Activated naive CD8-positive, alpha-beta T cell treated with anti-CD3 and anti-CD28 coated beads for 36 hours (primary cell): Measurements from ENCODE around the gene AARS2. TPM values are rescaled to one million over a fixed set of nuclear protein-coding genes. Genes with fewer than 3 reads are reported as not detected.
A peak's percentile ranks its signal among the peaks of the same experiment; 100 is the strongest.

ENCODE experiments used
- DNase-seq: peaks from one replicate; pipeline ENCODE4 v3.0.0; 2021
- H3K27ac Mint-ChIP-seq: one replicate; pipeline ENCODE4 v1.8.0; 2022; ENCODE audit warnings: mild to moderate bottlenecking, moderate library complexity, mixed read lengths
- H3K27me3 Mint-ChIP-seq: one replicate; pipeline ENCODE4 v1.8.0; 2022; ENCODE audit warnings: mild to moderate bottlenecking, mixed read lengths
- H3K36me3 Mint-ChIP-seq: one replicate; pipeline ENCODE4 v1.8.0; 2021; ENCODE audit warnings: mild to moderate bottlenecking, mixed read lengths
- H3K4me1 Mint-ChIP-seq: one replicate; pipeline ENCODE4 v1.8.0; 2021; ENCODE audit warnings: mixed read lengths
- H3K4me3 Mint-ChIP-seq: one replicate; pipeline ENCODE4 v1.8.0; 2022; ENCODE audit warnings: mild to moderate bottlenecking, moderate library complexity, mixed read lengths
- H3K9me3 Mint-ChIP-seq: one replicate; pipeline ENCODE4 v1.8.0; 2022; ENCODE audit warnings: mixed read lengths
- total RNA-seq, 2 experiments: library from RNA; stranded (reverse); gene quantifications; one replicate each; pipeline ENCODE4 v1.2.3, GENCODE V29; 2021

Gene AARS2
- total RNA-seq, 2 experiments from 2014 or later: 20.5 to 22.0 TPM

DNA sequence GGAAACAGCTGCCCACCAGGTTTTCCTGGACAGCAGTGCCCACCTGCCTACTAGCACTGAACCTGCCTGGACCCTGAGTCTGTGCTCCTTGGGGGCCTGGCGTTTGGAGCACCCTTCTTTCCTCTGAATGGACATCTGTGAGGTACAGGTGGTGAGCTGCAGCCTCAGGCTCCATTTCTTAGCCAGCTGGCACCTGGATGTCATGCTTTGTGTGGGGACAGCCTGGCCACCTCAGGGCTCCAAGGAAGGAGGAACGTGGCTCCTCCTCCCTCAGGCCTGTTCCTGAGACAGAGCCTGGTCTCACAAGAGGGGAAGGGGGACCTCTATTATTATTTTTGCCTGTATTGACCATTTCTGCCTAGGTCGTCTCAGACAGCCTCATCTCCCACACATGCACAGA, 34.8 kb downstream of the AARS2 start:
- no peak for DNase-seq
- Mint-ChIP-seq H3K27ac (no peak overlapping the region), H3K36me3 (no peaks in the 10 kb centered on the region), H3K4me1 (no peaks in the 10 kb centered on the region), H3K4me3 (no peak overlapping the region), H3K27me3 (peaks cover 38% of the 10 kb centered on the region), H3K9me3 (no peaks in the 10 kb centered on the region)

- Mint-ChIP-seq H3K27me3 (peaks cover 44% of the 10 kb centered on the region), H3K27ac (no peak overlapping the region), H3K9me3 (no peaks in the 10 kb centered on the region), H3K4me3 (no peak overlapping the region), H3K36me3 (no peaks in the 10 kb centered on the region), H3K4me1 (no peaks in the 10 kb centered on the region)
- no peak for DNase-seq
Observed at GRCh38 chr6:44277763-44278162, 35.4 kb downstream of the AARS2 start.

- no peak for DNase-seq
- H3K27me3 Mint-ChIP-seq: peaks cover 52% of the 10 kb centered on the region
- H3K4me3 Mint-ChIP-seq: no peak overlapping the region
- H3K27ac Mint-ChIP-seq: no peak overlapping the region
- no peaks in the 10 kb centered on the region for H3K9me3 Mint-ChIP-seq
- no peaks in the 10 kb centered on the region for H3K36me3 Mint-ChIP-seq
- no peaks in the 10 kb centered on the region for H3K4me1 Mint-ChIP-seq
Observed at GRCh38 chr6:44276667-44277640, 36.2 kb downstream of the AARS2 start.

DNA sequence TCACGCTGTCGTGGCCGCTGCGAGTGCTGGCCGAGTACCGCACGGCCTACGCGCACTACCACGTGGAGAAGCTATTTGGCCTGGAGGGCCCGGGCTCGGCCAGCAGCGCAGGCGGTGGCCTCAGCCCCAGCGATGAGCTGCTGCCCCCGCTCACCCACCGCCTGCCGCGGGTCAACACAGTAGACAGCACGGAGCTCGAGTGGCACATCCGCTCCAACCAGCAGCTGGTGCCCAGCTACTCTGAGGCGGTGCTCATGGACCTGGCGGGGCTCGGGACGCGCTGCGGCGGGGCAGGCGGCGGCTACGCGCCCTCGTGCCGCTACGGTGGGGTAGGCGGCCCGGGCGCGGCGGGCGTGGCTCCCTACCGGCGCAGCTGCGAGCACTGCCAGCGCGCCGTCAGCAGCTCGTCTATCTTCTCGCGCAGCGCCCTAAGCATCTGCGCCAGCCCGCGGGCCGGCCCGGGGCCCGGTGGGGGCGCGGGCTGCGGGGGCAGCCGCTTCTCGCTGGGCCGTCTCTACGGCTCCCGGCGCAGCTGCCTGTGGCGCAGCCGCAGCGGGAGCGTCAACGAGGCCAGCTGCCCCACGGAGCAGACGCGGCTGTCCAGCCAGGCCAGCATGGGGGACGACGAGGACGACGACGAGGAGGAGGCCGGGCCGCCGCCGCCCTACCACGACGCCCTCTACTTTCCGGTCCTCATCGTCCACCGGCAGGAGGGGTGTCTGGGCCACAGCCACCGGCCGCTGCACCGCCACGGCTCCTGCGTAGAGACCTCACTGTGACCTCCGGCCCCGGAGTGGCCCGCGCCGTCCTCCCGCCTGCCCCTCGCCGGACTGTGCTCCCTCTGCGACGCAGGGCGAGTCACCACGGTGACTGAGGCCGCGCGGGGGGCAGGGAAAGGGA, 37.1 kb downstream of the AARS2 start:
- DNase-seq: peak; percentile 58
- H3K27ac Mint-ChIP-seq: no peak overlapping the region
- peaks cover 3% of the 10 kb centered on the region for H3K4me1 Mint-ChIP-seq
- no peaks in the 10 kb centered on the region for H3K9me3 Mint-ChIP-seq
- H3K36me3 Mint-ChIP-seq: no peaks in the 10 kb centered on the region
- H3K4me3 Mint-ChIP-seq: no peak overlapping the region
- peaks cover 61% of the 10 kb centered on the region for H3K27me3 Mint-ChIP-seq

DNA sequence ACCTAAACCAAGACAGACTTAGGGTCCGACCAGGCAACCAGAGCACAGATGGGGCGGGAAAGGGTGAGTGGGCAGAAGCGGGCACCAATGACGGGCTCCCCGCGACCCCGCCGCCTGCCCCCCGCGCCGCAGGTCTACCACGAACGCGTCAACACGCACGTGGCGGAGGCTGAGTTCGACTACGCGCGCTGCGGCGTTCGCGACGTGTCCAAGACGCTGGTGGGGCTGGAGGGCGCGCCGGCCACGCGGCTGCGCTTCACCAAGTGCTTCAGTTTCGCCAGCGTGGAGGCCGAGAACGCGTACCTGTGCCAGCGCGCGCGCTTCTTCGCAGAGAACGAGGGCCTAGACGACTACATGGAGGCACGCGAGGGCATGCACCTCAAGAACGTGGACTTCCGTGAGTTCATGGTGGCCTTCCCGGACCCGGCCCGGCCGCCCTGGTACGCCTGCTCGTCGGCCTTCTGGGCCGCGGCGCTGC, 37.8 kb downstream of the AARS2 start:
- no peak overlapping the region for H3K4me3 Mint-ChIP-seq
- peaks cover 63% of the 10 kb centered on the region for H3K27me3 Mint-ChIP-seq
- DNase-seq: no peak
- H3K27ac Mint-ChIP-seq: no peak overlapping the region
- no peaks in the 10 kb centered on the region for H3K36me3 Mint-ChIP-seq
- H3K9me3 Mint-ChIP-seq: no peaks in the 10 kb centered on the region
- H3K4me1 Mint-ChIP-seq: peaks cover 4% of the 10 kb centered on the region

DNA sequence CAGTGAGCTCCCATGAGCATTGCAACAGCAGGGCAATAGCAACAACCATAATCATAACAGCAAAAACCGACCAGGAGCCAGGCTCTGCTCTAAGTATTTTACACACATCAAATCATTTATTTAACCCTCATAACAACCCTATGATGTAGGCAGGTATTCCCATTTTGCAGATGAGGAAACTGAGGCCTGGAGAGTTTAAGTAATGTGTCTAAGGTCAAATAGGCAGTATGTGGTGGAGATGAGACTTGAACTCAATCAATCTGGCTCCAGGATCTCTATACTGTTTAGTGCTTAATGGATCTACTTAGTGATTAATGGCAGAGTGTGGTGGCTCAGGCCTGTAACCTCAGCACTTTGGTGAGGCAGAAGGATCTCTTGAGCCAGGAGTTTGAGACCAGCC, 39.5 kb downstream of the AARS2 start:
- no peak for DNase-seq
- Mint-ChIP-seq H3K27me3 (peaks cover 69% of the 10 kb centered on the region), H3K36me3 (no peaks in the 10 kb centered on the region), H3K4me3 (no peak overlapping the region), H3K27ac (no peak overlapping the region), H3K4me1 (peaks cover 14% of the 10 kb centered on the region), H3K9me3 (no peaks in the 10 kb centered on the region)

DNA sequence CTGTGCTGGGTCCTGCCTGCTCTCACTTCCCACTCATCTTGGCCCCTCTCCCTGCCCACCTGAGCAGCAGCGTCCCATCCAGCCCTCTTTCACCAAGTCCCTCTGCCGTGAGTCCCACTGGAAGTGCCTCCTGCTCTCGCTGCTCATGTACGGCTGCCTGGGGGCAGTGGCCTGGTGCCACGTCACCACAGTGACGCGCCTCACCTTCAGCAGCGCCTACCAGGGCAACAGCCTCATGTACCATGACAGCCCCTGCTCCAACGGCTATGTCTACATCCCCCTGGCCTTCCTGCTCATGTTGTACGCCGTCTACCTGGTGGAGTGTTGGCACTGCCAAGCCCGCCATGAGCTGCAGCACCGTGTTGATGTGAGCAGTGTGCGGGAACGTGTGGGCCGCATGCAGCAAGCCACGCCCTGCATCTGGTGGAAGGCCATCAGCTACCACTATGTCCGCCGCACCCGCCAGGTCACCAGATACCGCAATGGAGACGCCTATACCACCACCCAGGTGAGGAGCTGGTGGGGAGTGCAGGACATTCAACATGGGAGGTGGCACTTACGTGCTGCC, 40.1 kb downstream of the AARS2 start:
- H3K36me3 Mint-ChIP-seq: no peaks in the 10 kb centered on the region
- H3K4me3 Mint-ChIP-seq: no peak overlapping the region
- no peak for DNase-seq
- H3K27me3 Mint-ChIP-seq: peaks cover 72% of the 10 kb centered on the region
- H3K9me3 Mint-ChIP-seq: no peaks in the 10 kb centered on the region
- peaks cover 14% of the 10 kb centered on the region for H3K4me1 Mint-ChIP-seq
- no peak overlapping the region for H3K27ac Mint-ChIP-seq

DNA sequence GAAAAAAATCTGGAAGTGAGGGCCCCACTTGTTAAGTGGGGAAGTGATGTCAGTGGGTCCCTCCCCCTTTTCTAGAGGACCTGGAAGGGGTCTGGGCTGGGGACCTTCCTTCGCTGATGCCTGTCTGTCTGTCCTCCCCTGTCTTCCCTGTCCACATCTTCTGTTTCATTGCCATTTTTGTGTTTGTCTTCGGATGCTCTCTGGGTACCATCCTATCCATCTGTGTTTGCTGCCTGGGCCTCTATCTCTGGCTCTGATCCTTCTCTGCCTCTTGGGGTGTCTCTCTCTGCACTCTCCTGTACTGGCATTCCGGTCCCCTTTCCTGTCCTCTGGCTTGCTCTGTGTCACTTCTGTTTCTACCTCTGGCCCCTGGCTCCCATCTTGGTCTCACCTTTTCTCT, 40.6 kb downstream of the AARS2 start:
- Mint-ChIP-seq H3K9me3 (no peaks in the 10 kb centered on the region), H3K36me3 (no peaks in the 10 kb centered on the region), H3K4me3 (no peak overlapping the region), H3K4me1 (peaks cover 14% of the 10 kb centered on the region), H3K27ac (no peak overlapping the region), H3K27me3 (peaks cover 66% of the 10 kb centered on the region)
- DNase-seq: no peak

GRCh38 chr6:44271914-44272313, 41.2 kb downstream of the AARS2 start:
- peaks cover 16% of the 10 kb centered on the region for H3K4me1 Mint-ChIP-seq
- peaks cover 62% of the 10 kb centered on the region for H3K27me3 Mint-ChIP-seq
- no peak for DNase-seq
- no peak overlapping the region for H3K4me3 Mint-ChIP-seq
- no peaks in the 10 kb centered on the region for H3K9me3 Mint-ChIP-seq
- H3K27ac Mint-ChIP-seq: no peak overlapping the region
- no peaks in the 10 kb centered on the region for H3K36me3 Mint-ChIP-seq

GRCh38 chr6:44271406-44271723, 41.8 kb downstream of the AARS2 start:
- peak overlapping the region; percentile 68 for H3K4me3 Mint-ChIP-seq
- H3K27ac Mint-ChIP-seq: no peak overlapping the region
- H3K36me3 Mint-ChIP-seq: no peaks in the 10 kb centered on the region
- DNase-seq: no peak
- H3K27me3 Mint-ChIP-seq: peaks cover 59% of the 10 kb centered on the region
- H3K4me1 Mint-ChIP-seq: peaks cover 22% of the 10 kb centered on the region
- H3K9me3 Mint-ChIP-seq: no peaks in the 10 kb centered on the region

DNA sequence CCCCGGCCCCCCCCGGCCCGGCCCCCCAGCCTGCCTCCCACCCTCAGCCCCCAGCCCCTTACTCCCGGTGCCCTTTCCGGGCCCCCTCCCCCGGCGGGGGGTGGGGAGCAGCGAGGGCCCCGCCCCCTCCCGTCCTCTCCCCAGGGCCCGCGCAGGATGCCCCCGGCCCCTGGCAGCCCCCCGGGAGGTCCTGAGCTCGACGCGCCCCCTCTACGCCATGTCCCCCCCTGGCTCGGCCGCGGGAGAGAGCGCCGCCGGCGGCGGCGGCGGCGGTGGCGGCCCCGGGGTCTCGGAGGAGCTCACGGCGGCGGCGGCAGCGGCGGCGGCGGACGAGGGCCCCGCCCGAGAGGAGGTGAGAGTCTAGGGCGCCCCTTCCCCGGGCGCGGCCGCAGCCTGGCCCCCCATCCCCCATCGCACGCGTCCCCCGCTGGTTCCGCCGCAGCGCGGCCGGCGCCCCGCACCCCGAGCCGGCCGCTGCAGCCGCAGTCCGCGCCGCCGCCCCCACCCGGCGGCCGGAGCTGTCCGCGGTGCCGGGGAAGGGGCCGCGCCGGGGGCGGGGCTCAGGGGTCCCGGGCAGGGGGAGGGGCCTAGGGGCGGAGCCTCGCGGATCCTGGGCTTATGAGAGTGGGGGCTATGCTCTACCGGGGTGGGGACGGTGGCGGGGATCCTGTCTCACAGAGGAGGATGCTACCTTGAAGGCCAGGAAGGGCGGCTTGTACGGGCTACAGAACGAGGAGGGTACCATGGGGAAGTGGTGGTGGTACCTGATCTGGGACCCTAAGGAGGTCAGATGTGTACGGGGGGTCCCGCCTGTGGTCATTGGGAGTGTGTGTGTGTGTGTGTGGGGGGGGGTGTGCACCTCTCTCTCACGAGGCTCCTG, 42.4 kb downstream of the AARS2 start:
- no peak overlapping the region for H3K27ac Mint-ChIP-seq
- H3K9me3 Mint-ChIP-seq: no peaks in the 10 kb centered on the region
- peaks cover 59% of the 10 kb centered on the region for H3K27me3 Mint-ChIP-seq
- peaks cover 28% of the 10 kb centered on the region for H3K4me1 Mint-ChIP-seq
- no peaks in the 10 kb centered on the region for H3K36me3 Mint-ChIP-seq
- H3K4me3 Mint-ChIP-seq: peak overlapping the region; percentile 68
- DNase-seq: no peak

DNA sequence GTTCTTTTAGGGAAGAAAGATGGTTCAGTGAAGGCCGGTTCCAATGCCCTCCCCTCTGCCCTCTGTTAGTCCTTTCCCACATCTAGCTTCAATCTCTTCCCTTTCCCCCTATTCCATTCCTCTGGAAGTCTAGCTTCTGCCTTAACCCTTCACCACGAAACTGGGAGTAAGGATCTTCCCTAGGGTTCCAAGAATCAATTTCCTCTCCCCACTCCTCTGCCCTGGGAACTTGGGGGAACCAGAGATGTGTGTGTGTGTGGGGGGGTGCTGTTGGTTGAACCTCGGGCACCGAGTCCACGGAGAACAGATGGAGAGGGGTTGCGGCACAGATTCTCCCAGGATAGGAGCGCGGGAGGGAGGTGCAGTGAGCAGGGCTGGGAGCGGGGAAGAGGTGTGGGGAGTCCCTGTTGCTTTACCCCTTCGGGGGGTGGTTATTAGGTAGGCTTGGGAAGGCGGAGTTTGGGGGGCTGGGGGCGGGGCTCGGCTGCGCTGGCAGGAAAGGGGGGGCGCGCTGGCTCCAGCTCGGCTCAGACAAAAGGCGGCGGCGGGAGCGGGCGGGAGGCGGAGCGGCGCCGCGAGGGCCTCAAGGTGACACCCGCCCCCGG, 43.1 kb downstream of the AARS2 start, which contains the start of gene TMEM151B:
Gene TMEM151B (plus strand): TSS at position 530 of the 605 bp plus-strand sequence. CDS start 293 bp downstream, outside the sequence.
- peak; percentile 24 for DNase-seq
- Mint-ChIP-seq H3K36me3 (no peaks in the 10 kb centered on the region), H3K4me1 (peaks cover 29% of the 10 kb centered on the region), H3K27ac (no peak within 1 kb of the TSS), H3K4me3 (peak within 1 kb of the TSS; percentile 68), H3K27me3 (peaks cover 58% of the 10 kb centered on the region), H3K9me3 (no peaks in the 10 kb centered on the region)

DNA sequence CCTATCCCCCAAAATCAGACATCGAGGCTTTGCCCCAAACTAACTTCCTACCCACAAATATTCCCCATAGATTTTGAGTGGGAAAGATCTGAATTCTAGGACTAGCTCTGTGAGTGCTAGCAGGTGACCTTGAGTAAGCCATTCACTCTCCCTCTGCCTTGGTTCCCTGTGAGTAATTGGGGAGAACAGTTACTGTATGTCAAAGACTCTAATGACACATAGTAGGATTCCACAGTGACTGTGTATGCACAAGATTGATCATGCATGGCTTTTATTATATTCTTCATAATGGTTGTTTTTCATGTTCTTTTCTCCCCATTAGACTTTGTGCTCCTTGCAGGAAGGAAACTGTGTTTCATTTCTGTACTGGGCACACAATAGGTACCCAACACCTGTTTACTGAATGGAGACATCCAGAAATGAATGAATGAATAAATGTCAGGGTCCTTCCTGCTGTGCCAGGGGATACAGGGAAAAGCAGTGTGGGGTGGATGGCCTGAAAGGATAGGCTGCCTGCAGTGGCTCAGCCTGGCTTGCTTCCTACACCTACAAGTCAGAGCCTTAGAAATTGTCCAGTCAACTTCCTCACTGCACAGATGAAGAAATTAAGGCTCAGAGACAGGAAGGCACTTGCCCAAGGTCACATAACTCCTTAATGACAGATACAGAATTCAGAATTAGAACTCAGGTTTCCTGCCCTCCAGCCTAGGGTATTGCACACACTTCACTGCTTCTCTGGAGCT, 43.8 kb downstream of the AARS2 start:
- Mint-ChIP-seq H3K4me1 (peaks cover 29% of the 10 kb centered on the region), H3K27me3 (peaks cover 51% of the 10 kb centered on the region), H3K27ac (no peak overlapping the region), H3K9me3 (no peaks in the 10 kb centered on the region), H3K36me3 (peaks cover 3% of the 10 kb centered on the region), H3K4me3 (no peak overlapping the region)
- no peak for DNase-seq
